Endothelial cell of hepatic sinusoid (primary cell): ENCODE results near the gene BICD2.

ENCODE experiments used
- in situ Hi-C: cut with HindIII; loops from 2 replicates; pipeline ENCODE4 v1.10.0; 2017; ENCODE audit warnings: low sequenced_read_pairs

Gene BICD2

DNA sequence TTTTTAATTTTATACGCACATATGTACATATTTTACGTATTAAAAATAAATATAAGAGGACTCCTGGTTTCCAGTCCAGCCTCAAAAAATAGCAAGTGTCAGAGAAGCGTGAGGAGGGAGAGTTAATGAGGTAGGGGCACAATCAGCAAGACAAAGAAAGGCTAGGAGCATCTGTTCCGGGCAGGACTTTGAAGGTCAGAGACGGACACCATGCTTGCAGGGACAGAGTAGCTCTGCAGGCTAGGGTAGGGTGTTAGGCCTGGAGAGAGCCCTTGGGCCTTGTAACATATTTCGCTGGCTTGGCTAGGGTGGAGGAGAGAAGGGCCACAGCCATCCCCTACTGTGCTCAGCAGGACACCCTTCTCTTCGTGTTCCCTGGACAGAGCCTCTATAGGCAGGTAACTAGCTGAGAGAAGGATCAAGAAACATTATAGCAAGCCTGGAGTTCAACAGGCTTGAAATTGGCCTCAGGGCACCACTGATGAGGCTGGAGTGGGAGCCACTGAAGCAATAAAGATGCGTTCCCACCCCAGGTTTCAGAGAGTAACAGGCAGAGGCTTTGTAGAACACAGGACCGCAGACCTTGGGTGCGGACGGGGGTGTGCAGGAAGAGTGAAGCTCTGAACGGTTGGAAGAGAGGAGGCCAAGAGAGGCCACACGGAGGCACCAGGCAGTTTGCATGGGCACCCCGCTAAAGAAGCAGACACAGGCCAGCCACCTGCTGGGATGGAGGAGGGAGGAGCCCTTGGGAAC lies 85.0 kb downstream of the BICD2 start:
- in situ Hi-C loops: no loop called here

GRCh38 chr9:92671323-92671722 lies 93.3 kb downstream of the BICD2 start:
- in situ Hi-C loops: loop anchor here (5.0 kb wide), 1 partner anchor 101 kb away; no protein-coding TSS in a partner anchor

DNA sequence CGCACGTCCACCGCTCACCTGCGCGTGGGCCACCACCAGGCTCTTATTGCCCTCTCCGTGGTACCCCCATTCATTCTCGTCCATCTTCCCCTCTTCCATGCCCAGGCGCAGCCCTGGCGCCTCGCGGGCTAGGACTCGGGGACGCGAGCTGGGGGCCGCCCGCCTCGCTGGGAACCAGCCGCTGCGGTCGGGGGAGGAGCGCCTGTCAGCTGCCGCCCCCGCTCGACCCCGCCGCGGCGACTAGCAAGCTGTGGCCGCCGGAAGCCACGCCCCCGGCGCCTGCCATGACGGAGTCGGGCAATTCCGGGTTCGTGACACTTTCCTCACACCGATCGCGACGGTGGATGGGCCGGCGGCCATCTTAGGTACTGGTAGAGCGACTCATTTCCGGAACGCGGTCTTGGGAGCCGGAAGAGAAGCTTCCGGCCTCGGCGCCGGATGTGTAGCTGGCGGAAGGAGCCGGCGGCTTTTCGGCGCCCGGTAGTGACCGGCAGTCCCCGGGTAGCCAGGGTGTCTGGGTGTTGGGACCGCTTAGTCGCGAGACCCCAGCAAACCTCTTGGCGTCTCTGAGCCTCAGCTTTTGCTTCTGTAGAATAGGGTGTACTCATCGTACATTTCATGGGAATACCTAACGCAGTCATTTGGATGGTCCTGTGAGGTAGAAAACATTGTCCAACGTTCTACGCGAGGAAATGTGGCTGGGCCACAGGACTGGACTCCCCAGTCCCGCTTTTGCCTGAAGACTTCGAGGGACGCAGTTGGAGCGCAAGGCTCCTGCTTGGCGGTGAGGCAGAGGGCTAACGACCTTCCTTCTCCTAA lies 94.5 kb downstream of the BICD2 start, which contains the start of gene IPPK:
Gene IPPK (minus strand): TSS at position 242 of the 819 bp plus-strand sequence. CDS start 143 bp downstream, at position 99.
- in situ Hi-C loops: loop anchor here (5.0 kb wide), 1 partner anchor 102 kb away; no protein-coding TSS in a partner anchor

DNA sequence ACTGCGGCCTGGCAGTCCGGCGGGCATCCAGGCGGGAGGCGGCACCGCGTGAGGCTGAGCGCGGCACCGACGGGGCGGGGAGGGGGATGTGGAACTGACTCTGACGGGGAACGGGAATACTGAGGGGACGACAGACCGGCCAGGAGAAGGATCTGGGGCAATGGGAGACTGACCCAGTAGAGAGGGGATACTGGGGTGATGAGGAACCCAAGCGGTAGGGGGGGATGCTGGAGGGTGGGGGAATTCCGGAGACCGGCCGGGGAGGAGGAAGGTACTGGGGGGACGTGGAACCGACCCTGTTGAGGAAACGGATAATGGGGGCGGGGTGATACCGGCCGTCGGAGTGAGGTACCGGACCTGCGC lies 95.1 kb downstream of the BICD2 start:
- in situ Hi-C loops: no loop called here

- in situ Hi-C loops: no loop called here
Measured at GRCh38 chr9:92668746-92669526, 95.7 kb downstream of the BICD2 start.

GRCh38 chr9:92666912-92667532 lies 97.6 kb downstream of the BICD2 start:
- in situ Hi-C loops: no loop called here

DNA sequence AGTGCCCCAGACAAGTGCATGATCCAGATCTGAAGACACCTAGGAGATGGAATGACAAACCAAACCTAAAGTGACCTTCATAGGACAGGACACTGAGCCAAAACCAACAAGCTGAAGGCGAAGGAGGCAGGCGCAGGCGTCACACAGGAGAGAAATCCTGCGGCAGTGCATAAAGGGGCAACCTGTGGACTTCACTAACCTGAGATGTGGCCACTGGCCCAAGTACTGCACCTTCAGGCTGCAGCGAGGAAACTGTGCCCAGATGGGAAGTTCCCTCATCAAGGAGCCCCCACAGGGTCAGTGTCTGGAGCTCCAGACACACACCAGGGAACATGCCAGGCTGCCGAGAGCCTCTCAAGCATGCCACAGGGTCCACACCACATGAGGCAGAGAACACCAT lies 98.4 kb downstream of the BICD2 start:
- in situ Hi-C loops: no loop called here

GRCh38 chr9:92665836-92666235 lies 98.8 kb downstream of the BICD2 start:
- in situ Hi-C loops: no loop called here

GRCh38 chr9:92664394-92665152 lies 100.1 kb downstream of the BICD2 start:
- in situ Hi-C loops: no loop called here

- in situ Hi-C loops: no loop called here
Measured at GRCh38 chr9:92663951-92664350, 100.7 kb downstream of the BICD2 start.

DNA sequence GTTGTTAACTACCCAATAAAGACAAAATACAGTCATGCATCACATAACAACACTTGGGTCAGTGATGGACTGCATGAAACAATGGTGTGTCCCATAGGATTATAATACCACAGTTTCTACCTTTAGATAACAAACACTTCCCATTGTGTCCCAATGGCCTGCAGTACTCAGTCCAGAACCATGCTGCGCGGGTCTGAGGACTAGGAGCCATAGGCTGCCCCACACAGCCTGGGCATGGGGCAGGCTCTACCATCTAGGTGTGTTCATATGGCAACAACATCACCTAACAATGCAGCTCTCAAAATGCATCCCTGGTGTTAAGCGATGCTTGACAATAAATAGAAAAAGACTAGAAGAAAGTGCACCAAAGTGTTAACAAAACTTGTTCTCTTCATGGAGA lies 101.5 kb downstream of the BICD2 start:
- in situ Hi-C loops: no loop called here

DNA sequence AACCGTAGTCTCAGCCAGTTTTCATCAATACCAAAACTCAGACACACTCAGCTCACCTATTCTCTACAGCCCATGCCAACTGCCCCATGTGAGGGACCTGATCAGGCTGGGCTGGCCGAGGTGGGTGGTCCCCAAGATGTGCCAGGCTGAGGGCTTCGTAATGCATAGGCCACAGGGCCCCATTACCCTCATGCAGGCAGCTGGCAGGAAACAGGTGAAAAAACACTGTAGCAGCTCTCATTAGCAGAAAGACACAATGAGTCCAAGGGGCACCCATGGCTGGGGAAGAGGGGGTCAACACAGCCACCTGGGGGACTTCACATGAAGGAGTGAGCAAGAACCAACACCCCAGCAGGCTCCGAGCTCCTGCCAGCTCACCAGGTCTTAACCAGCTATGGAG lies 102.9 kb downstream of the BICD2 start:
- in situ Hi-C loops: no loop called here
